GM23338 (cell line): ENCODE measurements around the gene MRGPRF. TPM values are rescaled to one million over a fixed set of nuclear protein-coding genes. Genes with fewer than 3 reads are reported as not detected.

Experiments used
- ATAC-seq: fragments of 200-7000 bp; cut with Tn5 transposase; 3 replicates; pipeline ENCODE4 v1.9.1; 2020
- DNase-seq: peaks from one replicate; pipeline ENCODE4 v3.0.0-alpha.2; 2015; ENCODE audit warnings: low spot score
- H2AFZ ChIP-seq: fragments of 200-600 bp; sonication (generic); 2 replicates; pipeline ENCODE4 v1.8.0; 2016; ENCODE audit warnings: antibody characterized with exemption, mild to moderate bottlenecking, moderate library complexity
- H3F3A ChIP-seq: fragments of 200-600 bp; sonication (generic); replicated peaks from 2 replicates; pipeline ENCODE4 v1.8.0; 2017; ENCODE audit warnings: antibody characterized with exemption, mixed run types, low read depth
- H3K27ac ChIP-seq: fragments of 200-600 bp; sonication (generic); 2 replicates; pipeline ENCODE4 v1.6.1; 2016; ENCODE audit warnings: low read depth
- H3K27me3 ChIP-seq: fragments of 200-600 bp; sonication (generic); 2 replicates; pipeline ENCODE4 v1.8.0; 2016; ENCODE audit warnings: mild to moderate bottlenecking, mixed run types, moderate library complexity; ENCODE audit not compliant: insufficient read depth
- H3K36me3 ChIP-seq: fragments of 200-600 bp; sonication (generic); 2 replicates; pipeline ENCODE4 v1.8.0; 2016; ENCODE audit warnings: mild to moderate bottlenecking; ENCODE audit not compliant: insufficient read depth
- H3K4me1 ChIP-seq: fragments of 200-600 bp; sonication (generic); 2 replicates; pipeline ENCODE4 v1.8.0; 2016; ENCODE audit warnings: mild to moderate bottlenecking, moderate library complexity; ENCODE audit not compliant: insufficient read depth
- H3K4me2 ChIP-seq: fragments of 200-600 bp; sonication (generic); 2 replicates; pipeline ENCODE4 v1.7.1; 2017; ENCODE audit warnings: mixed run types
- H3K4me3 ChIP-seq: fragments of 200-600 bp; sonication (generic); 2 replicates; pipeline ENCODE4 v1.6.1; 2016; ENCODE audit warnings: mixed run types
- H3K79me2 ChIP-seq: fragments of 200-600 bp; sonication (generic); replicated peaks from 2 replicates; pipeline ENCODE4 v1.8.0; 2017; ENCODE audit warnings: mild to moderate bottlenecking; ENCODE audit not compliant: insufficient read depth
- H3K9me2 ChIP-seq: fragments of 200-600 bp; sonication (generic); 2 replicates; pipeline ENCODE4 v1.8.0; 2017; ENCODE audit not compliant: insufficient read depth
- H4K20me1 ChIP-seq: fragments of 200-600 bp; sonication (generic); replicated peaks from 2 replicates; pipeline ENCODE4 v1.8.0; 2017; ENCODE audit warnings: mild to moderate bottlenecking; ENCODE audit not compliant: insufficient read depth
- H3K27ac Mint-ChIP-seq: 2 replicates; pipeline ENCODE4 v1.8.0; 2020; ENCODE audit warnings: inconsistent platforms, mild to moderate bottlenecking, moderate library complexity, mixed read lengths
- H3K27me3 Mint-ChIP-seq: 3 replicates; pipeline ENCODE4 v1.8.0; 2022; ENCODE audit warnings: low read depth, mild to moderate bottlenecking, moderate library complexity, mixed read lengths, inconsistent platforms; ENCODE audit not compliant: insufficient read depth, poor library complexity
- H3K36me3 Mint-ChIP-seq: 3 replicates; pipeline ENCODE4 v1.8.0; 2021; ENCODE audit warnings: low read depth, mild to moderate bottlenecking, inconsistent platforms, moderate library complexity, mixed read lengths
- H3K4me1 Mint-ChIP-seq: 3 replicates; pipeline ENCODE4 v1.8.0; 2020; ENCODE audit warnings: mild to moderate bottlenecking, inconsistent platforms, mixed read lengths
- H3K4me3 Mint-ChIP-seq: 3 replicates; pipeline ENCODE4 v1.8.0; 2021; ENCODE audit warnings: moderate library complexity, mild to moderate bottlenecking, inconsistent platforms, mixed read lengths
- H3K9me3 Mint-ChIP-seq: 3 replicates; pipeline ENCODE4 v1.8.0; 2020; ENCODE audit warnings: moderate library complexity, mild to moderate bottlenecking, inconsistent platforms, mixed read lengths
- CTCF ChIP-seq, 2 experiments: fragments of 200-600 bp in 1 of 2; sonication (generic) in 1 of 2; conservative IDR thresholded peaks; 2 replicates each; pipeline versions ENCODE4 v1.5.1 to v1.6.1; 2016 to 2017; ENCODE audit warnings: antibody characterized with exemption in 2 of 2, low read depth in 2 of 2, mild to moderate bottlenecking in 2 of 2, moderate library complexity in 1 of 2
- ETS1 ChIP-seq: IDR thresholded peaks from 2 replicates; pipeline ENCODE4 v1.6.1; 2016; ENCODE audit warnings: antibody characterized with exemption
- EZH2 ChIP-seq: fragments of 200-600 bp; sonication (generic); IDR thresholded peaks from one replicate; pipeline ENCODE4 v1.8.0; 2017; ENCODE audit warnings: antibody characterized with exemption, mild to moderate bottlenecking, low read depth; ENCODE audit not compliant: unreplicated experiment
- JUNB ChIP-seq: IDR thresholded peaks from one replicate; pipeline ENCODE4 v1.6.1; 2016; ENCODE audit warnings: antibody characterized with exemption; ENCODE audit not compliant: unreplicated experiment
- NANOG ChIP-seq: IDR thresholded peaks from 2 replicates; pipeline ENCODE4 v1.6.1; 2016; ENCODE audit warnings: antibody characterized with exemption, borderline replicate concordance
- POLR2AphosphoS5 ChIP-seq: IDR thresholded peaks from 2 replicates; pipeline ENCODE4 v1.6.1; 2016; ENCODE audit warnings: antibody characterized with exemption, low read depth
- REST ChIP-seq: IDR thresholded peaks from one replicate; pipeline ENCODE4 v1.6.1; 2018; ENCODE audit warnings: antibody characterized with exemption; ENCODE audit not compliant: unreplicated experiment
- STAT1 ChIP-seq: IDR thresholded peaks from one replicate; pipeline ENCODE4 v1.6.1; 2016; ENCODE audit warnings: antibody characterized with exemption; ENCODE audit not compliant: unreplicated experiment
- ZNF114 ChIP-seq: fragments of 250-450 bp; sonication (Bioruptor Pico); IDR thresholded peaks from 2 replicates; pipeline ENCODE4 v1.5.0; 2020; ENCODE audit warnings: mild to moderate bottlenecking, moderate library complexity
- ZNF331 ChIP-seq: fragments of 250-450 bp; sonication (Bioruptor Pico); IDR thresholded peaks from 2 replicates; pipeline ENCODE4 v1.5.0; 2020; ENCODE audit warnings: low read depth, mild to moderate bottlenecking, moderate library complexity
- polyA plus RNA-seq: library from polyadenylated mRNA; unstranded; fragments of >200 nt; fragmentation: Nextera tagmentation; extraction: Ambion mirVana; gene quantifications from 2 replicates; pipeline ENCODE4 v1.2.1, GENCODE V29; 2016
- total RNA-seq: library from RNA; depleted of rRNA; stranded (reverse); fragments of >200 nt; shearing (Covaris generic); gene quantifications from 2 replicates; pipeline ENCODE4 v1.2.3, GENCODE V29; 2014

The MRGPRF gene
- total and polyA plus RNA-seq, 2 experiments from 2014 or later = 3.3 to 9.0 TPM

GRCh38 chr11:68960294-68961071 is 52.6 kb downstream of the MRGPRF start (continued):
- TF ChIP-seq CTCF (conservative IDR thresholded peaks at IDR 0.05; ENCODE audit: low read depth in 2 of 2) (no peak), EZH2 (no peak), ZNF114 (CRISPR knock-in tag) (no peak), STAT1 (no peak)

- Mint-ChIP-seq H3K27ac (no peak overlapping the region), H3K4me3 (no peak overlapping the region), H3K27me3 (peaks cover 7% of the 10 kb centered on the region), H3K4me1 (peaks cover 12% of the 10 kb centered on the region; the same call in 2 of the 3 replicates), H3K9me3 (no peaks in the 10 kb centered on the region; the same call in 2 of the 3 replicates), H3K36me3 (no peaks in the 10 kb centered on the region)
- Histone ChIP-seq H3K9me2 (no peaks in the 10 kb centered on the region), H3K79me2 (no peaks in the 10 kb centered on the region), H3K27ac (no peak overlapping the region), H4K20me1 (no peaks in the 10 kb centered on the region), H3K4me1 (peaks cover 7% of the 10 kb centered on the region; the same call in 1 of the 2 replicates), H3K27me3 (no peaks in the 10 kb centered on the region), H2AFZ (no peak overlapping the region), H3F3A (no peaks in the 10 kb centered on the region), H3K4me2 (no peak overlapping the region), H3K4me3 (no peak overlapping the region), H3K36me3 (no peaks in the 10 kb centered on the region)
- ATAC-seq (no peak), DNase-seq (no peak)
- TF ChIP-seq STAT1 (no peak), JUNB (no peak), ZNF114 (CRISPR knock-in tag) (no peak), POLR2AphosphoS5 (no peak), CTCF (conservative IDR thresholded peaks at IDR 0.05; ENCODE audit: low read depth in 2 of 2) (no peak), EZH2 (no peak), ETS1 (no peak), REST (no peak), NANOG (no peak), ZNF331 (no peak)
These were observed 53.4 kb downstream of the MRGPRF start for GRCh38 chr11:68959465-68960293.
